ENCODE data around the gene SUSD4. TPM values are rescaled to one million over a fixed set of nuclear protein-coding genes. Genes with fewer than 3 reads are reported as not detected.

SUSD4 gene
- total RNA-seq, 6 experiments from 2014 or later = 1.3 to 5.9 (median 2.8) TPM

- Histone ChIP-seq H3K4me1 (peaks cover 0 to 10% (median 0%) of the 10 kb centered on the region in 4 donors), H3K4me3 (no peak overlapping the region), H3K27ac (no peak overlapping the region), H3K36me3 (no peaks in the 10 kb centered on the region), H3K27me3 (no peaks in the 10 kb centered on the region), H3K9me3 (no peaks in the 10 kb centered on the region)
- intact Hi-C loops (cut with DNase I) = no loop called here
- ATAC-seq (no peak), DNase-seq (no peak)
- WGBS (ENCODE audit: insufficient coverage, low coverage, low lambda C conversion rate, missing lambda C conversion rate) = 86% methylated on average over 5 of the region's 5 CpGs
- TF ChIP-seq, protein P1, sequence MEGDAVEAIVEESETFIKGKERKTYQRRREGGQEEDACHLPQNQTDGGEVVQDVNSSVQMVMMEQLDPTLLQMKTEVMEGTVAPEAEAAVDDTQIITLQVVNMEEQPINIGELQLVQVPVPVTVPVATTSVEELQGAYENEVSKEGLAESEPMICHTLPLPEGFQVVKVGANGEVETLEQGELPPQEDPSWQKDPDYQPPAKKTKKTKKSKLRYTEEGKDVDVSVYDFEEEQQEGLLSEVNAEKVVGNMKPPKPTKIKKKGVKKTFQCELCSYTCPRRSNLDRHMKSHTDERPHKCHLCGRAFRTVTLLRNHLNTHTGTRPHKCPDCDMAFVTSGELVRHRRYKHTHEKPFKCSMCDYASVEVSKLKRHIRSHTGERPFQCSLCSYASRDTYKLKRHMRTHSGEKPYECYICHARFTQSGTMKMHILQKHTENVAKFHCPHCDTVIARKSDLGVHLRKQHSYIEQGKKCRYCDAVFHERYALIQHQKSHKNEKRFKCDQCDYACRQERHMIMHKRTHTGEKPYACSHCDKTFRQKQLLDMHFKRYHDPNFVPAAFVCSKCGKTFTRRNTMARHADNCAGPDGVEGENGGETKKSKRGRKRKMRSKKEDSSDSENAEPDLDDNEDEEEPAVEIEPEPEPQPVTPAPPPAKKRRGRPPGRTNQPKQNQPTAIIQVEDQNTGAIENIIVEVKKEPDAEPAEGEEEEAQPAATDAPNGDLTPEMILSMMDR (IDR thresholded peaks at IDR 0.05) = no peak
- TF ChIP-seq POLR2A (IDR thresholded peaks at IDR 0.05) = no peak
Measured at GRCh38 chr1:223350361-223350908, 13.5 kb downstream of the SUSD4 start.

DNA sequence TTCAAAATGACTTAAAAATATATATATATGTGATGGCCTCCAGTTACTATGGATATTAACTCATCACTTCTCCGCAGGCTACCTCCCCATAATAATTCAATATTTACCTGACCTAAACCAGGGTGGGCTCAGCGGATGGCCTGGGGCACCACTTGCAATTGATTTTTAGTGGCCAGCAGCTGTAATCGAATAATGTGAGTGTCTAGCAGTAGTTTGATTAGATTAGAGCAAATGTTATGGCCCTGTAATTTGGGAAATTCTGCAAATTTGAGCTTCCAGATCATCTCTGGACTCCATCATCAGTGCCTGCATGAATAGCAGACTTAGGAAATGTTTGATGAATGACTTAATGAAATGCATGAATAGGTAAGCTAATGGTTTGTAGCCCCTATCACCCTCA lies 14.7 kb downstream of the SUSD4 start:
- no peak for TF ChIP-seq POLR2A (IDR thresholded peaks at IDR 0.05)
- TF ChIP-seq, protein P1 (IDR thresholded peaks at IDR 0.05) = no peak
- intact Hi-C loops (cut with DNase I) = no loop called here

GRCh38 chr1:223348439-223348838 lies 15.5 kb downstream of the SUSD4 start:
- Histone ChIP-seq H3K36me3 (no peaks in the 10 kb centered on the region), H3K4me3 (no peak overlapping the region), H3K27me3 (no peaks in the 10 kb centered on the region), H3K27ac (no peak overlapping the region), H3K4me1 (no peaks in the 10 kb centered on the region), H3K9me3 (no peaks in the 10 kb centered on the region)
- WGBS (ENCODE audit: insufficient coverage, low coverage, low lambda C conversion rate, missing lambda C conversion rate) = 78% methylated on average over 2 of the region's 2 CpGs
- ATAC-seq = no peak
- no peak for DNase-seq
- intact Hi-C loops (cut with DNase I) = no loop called here
- TF ChIP-seq POLR2A (IDR thresholded peaks at IDR 0.05) = no peak
- TF ChIP-seq, protein P1 (IDR thresholded peaks at IDR 0.05) = no peak

More for the DNA sequence above, 14.7 kb downstream of the SUSD4 start:
- Histone ChIP-seq H3K4me3 (no peak overlapping the region), H3K27ac (no peak overlapping the region), H3K27me3 (no peaks in the 10 kb centered on the region), H3K9me3 (no peaks in the 10 kb centered on the region), H3K36me3 (no peaks in the 10 kb centered on the region), H3K4me1 (peaks cover 0 to 8% (median 0%) of the 10 kb centered on the region in 4 donors)
- DNase-seq = no peak
- 96% methylated on average over 3 of the region's 3 CpGs for WGBS (ENCODE audit: insufficient coverage, low coverage, low lambda C conversion rate, missing lambda C conversion rate)
- ATAC-seq = no peak

GRCh38 chr1:223347583-223347982 lies 16.4 kb downstream of the SUSD4 start:
- Histone ChIP-seq H3K27ac (no peak overlapping the region), H3K36me3 (no peaks in the 10 kb centered on the region), H3K4me1 (no peaks in the 10 kb centered on the region), H3K9me3 (no peaks in the 10 kb centered on the region), H3K27me3 (no peaks in the 10 kb centered on the region), H3K4me3 (no peak overlapping the region)
- intact Hi-C loops (cut with DNase I) = no loop called here
- TF ChIP-seq, protein P1 (IDR thresholded peaks at IDR 0.05) = no peak
- TF ChIP-seq POLR2A (IDR thresholded peaks at IDR 0.05) = no peak
- DNase-seq = no peak
- WGBS (ENCODE audit: insufficient coverage, low coverage, low lambda C conversion rate, missing lambda C conversion rate) = 96% methylated on average over 2 of the region's 4 CpGs
- no peak for ATAC-seq

DNA sequence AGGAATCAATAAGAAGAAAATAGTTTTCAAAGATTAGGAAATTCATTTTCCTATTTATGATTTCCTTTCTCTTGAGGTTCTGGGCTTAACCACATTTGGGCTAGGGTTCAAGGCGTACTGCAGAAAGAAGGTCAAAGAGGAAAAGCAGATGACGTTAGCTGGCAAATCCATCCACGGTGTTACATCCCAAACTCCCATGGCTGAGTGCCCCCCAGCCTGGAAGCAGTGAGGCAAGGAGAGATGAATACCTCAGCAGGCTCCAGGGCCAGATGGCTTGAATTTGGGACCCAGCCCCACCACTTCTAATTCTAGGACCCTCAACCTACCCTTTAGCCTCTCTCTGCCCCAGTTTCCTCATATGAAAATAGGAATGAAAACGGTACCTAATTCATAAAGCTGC lies 17.7 kb downstream of the SUSD4 start:
- Histone ChIP-seq H3K27me3 (no peaks in the 10 kb centered on the region), H3K4me3 (no peak overlapping the region), H3K4me1 (no peaks in the 10 kb centered on the region), H3K9me3 (no peaks in the 10 kb centered on the region), H3K27ac (no peak overlapping the region), H3K36me3 (no peaks in the 10 kb centered on the region)
- intact Hi-C loops (cut with DNase I) = no loop called here
- TF ChIP-seq, protein P1 (IDR thresholded peaks at IDR 0.05) = no peak
- TF ChIP-seq POLR2A (IDR thresholded peaks at IDR 0.05) = no peak
- 80% methylated on average over 4 of the region's 4 CpGs for WGBS (ENCODE audit: insufficient coverage, low coverage, low lambda C conversion rate, missing lambda C conversion rate)
- DNase-seq (no peak), ATAC-seq (no peak)

All from right lobe of liver (tissue), 6 donors.